OCI-LY3 (cell line): ENCODE results near the gene NCLN.

Experiments used
- H2AFZ ChIP-seq: fragments of 200-600, 300-600 bp; shearing (Covaris generic); 2 replicates; pipeline ENCODE4 v1.6.0; 2014; ENCODE audit warnings: antibody characterized with exemption, low read depth, low read length
- H3K27ac ChIP-seq: fragments of 200-600, 300-600 bp; sonication (generic); 2 replicates; pipeline ENCODE4 v1.5.1; 2014; ENCODE audit warnings: mild to moderate bottlenecking, low read length, moderate library complexity, mixed read lengths
- H3K27me3 ChIP-seq: fragments of 200-600, 300-600 bp; sonication (generic); 2 replicates; pipeline ENCODE4 v1.6.1; 2014; ENCODE audit warnings: low read depth, low read length, mixed read lengths
- H3K36me3 ChIP-seq: fragments of 200-600, 300-600 bp; sonication (generic); replicated peaks from 2 replicates; pipeline ENCODE3; 2014; ENCODE audit warnings: low read depth, low read length, mixed read lengths
- H3K4me1 ChIP-seq: fragments of 300-600, 200-600 bp; sonication (generic); 2 replicates; pipeline ENCODE4 v1.6.1; 2014; ENCODE audit warnings: low read length, mixed read lengths
- H3K4me2 ChIP-seq: fragments of 200-600, 300-600 bp; sonication (generic); 2 replicates; pipeline ENCODE4 v1.6.1; 2014; ENCODE audit warnings: low read length, mixed read lengths
- H3K4me3 ChIP-seq: fragments of 300-600, 200-600 bp; sonication (generic); 2 replicates; pipeline ENCODE4 v1.5.1; 2014; ENCODE audit warnings: antibody characterized with exemption, mild to moderate bottlenecking, low read length, moderate library complexity
- H3K79me2 ChIP-seq: fragments of 300-600, 200-600 bp; shearing (Covaris generic); 2 replicates; pipeline ENCODE4 v1.6.1; 2014; ENCODE audit warnings: mild to moderate bottlenecking, low read length, mixed read lengths
- H3K9ac ChIP-seq: fragments of 300-600, 200-600 bp; shearing (Covaris generic); 2 replicates; pipeline ENCODE4 v1.6.0; 2014; ENCODE audit warnings: mild to moderate bottlenecking, low read length, moderate library complexity
- H3K9me3 ChIP-seq: fragments of 200-600, 300-600 bp; shearing (Covaris generic); 2 replicates; pipeline ENCODE4 v1.6.1; 2014; ENCODE audit warnings: low read length, mixed read lengths; ENCODE audit not compliant: insufficient read depth
- H4K20me1 ChIP-seq: fragments of 200-600, 300-600 bp; sonication (generic); 2 replicates; pipeline ENCODE4 v1.6.1; 2016; ENCODE audit warnings: low read length, mixed read lengths; ENCODE audit not compliant: insufficient read depth
- CTCF ChIP-seq: fragments of 200-600, 300-600 bp; sonication (generic); IDR thresholded peaks from 2 replicates; pipeline ENCODE4 v1.5.1; 2014; ENCODE audit warnings: antibody characterized with exemption, low read length, low read depth
- EZH2phosphoT487 ChIP-seq: fragments of 200-600 bp; shearing (Covaris generic); IDR thresholded peaks from 2 replicates; pipeline ENCODE4 v1.6.1; 2018; ENCODE audit warnings: antibody characterized with exemption, mixed run types, low read depth

NCLN gene

DNA sequence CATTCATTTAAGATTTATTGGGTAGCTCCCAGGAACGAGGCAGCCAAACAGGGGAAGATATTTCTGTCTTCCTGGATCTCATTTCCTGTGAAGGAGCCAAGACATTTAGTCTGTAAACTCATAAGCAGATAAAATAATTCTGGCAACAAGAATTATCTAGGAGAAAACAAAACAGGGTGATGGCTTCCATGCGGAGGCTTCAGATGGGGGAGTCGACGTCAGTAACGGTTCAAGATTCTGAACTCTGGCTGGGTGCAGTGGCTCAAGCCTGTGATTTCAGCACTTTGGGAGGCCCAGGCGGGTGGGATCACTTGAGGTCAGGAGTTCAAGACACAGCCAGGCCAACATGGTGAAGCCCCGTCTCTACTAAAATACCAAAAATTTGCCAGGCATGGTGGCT lies 48.6 kb upstream of the NCLN start:
- Histone ChIP-seq H3K9me3 (no peaks in the 10 kb centered on the region), H3K4me2 (peak overlapping the region; percentile 73), H3K9ac (peak overlapping the region; percentile 70; the same call in 1 of the 2 replicates), H4K20me1 (no peaks in the 10 kb centered on the region), H3K4me1 (peaks cover 56% of the 10 kb centered on the region), H3K36me3 (no peaks in the 10 kb centered on the region), H3K4me3 (peak overlapping the region; percentile 83), H3K27me3 (no peaks in the 10 kb centered on the region), H2AFZ (no peak overlapping the region), H3K79me2 (peaks cover 10% of the 10 kb centered on the region; the same call in 1 of the 2 replicates), H3K27ac (no peak overlapping the region)
- TF ChIP-seq CTCF, result no peak
- no peak for TF ChIP-seq EZH2phosphoT487

GRCh38 chr19:3138268-3138667 lies 47.5 kb upstream of the NCLN start:
- Histone ChIP-seq H3K27me3 (no peaks in the 10 kb centered on the region), H3K27ac (no peak overlapping the region), H3K79me2 (peaks cover 10% of the 10 kb centered on the region; the same call in 1 of the 2 replicates), H3K4me1 (peaks cover 50% of the 10 kb centered on the region), H3K4me3 (no peak overlapping the region), H3K4me2 (no peak overlapping the region), H3K9me3 (no peaks in the 10 kb centered on the region), H3K9ac (no peak overlapping the region), H2AFZ (no peak overlapping the region), H4K20me1 (no peaks in the 10 kb centered on the region), H3K36me3 (no peaks in the 10 kb centered on the region)
- TF ChIP-seq EZH2phosphoT487 (no peak), CTCF (no peak)

- Histone ChIP-seq H3K4me2 (peak overlapping the region; percentile 71), H3K79me2 (peaks cover 10% of the 10 kb centered on the region; the same call in 1 of the 2 replicates), H2AFZ (no peak overlapping the region), H4K20me1 (no peaks in the 10 kb centered on the region), H3K27me3 (no peaks in the 10 kb centered on the region), H3K36me3 (no peaks in the 10 kb centered on the region), H3K4me1 (peaks cover 34% of the 10 kb centered on the region), H3K4me3 (no peak overlapping the region), H3K9ac (no peak overlapping the region), H3K9me3 (no peaks in the 10 kb centered on the region), H3K27ac (no peak overlapping the region)
- no peak for TF ChIP-seq EZH2phosphoT487
- TF ChIP-seq CTCF, result no peak
These were observed 45.1 kb upstream of the NCLN start for GRCh38 chr19:3140667-3141038.

- Histone ChIP-seq H3K79me2 (no peaks in the 10 kb centered on the region), H3K9ac (peak overlapping the region; percentile 48; the same call in 1 of the 2 replicates), H3K36me3 (peaks cover 5% of the 10 kb centered on the region), H3K4me1 (peaks cover 46% of the 10 kb centered on the region), H2AFZ (peak overlapping the region; percentile 40; the same call in 1 of the 2 replicates), H3K4me2 (peak overlapping the region; percentile 71), H3K27ac (peak overlapping the region; percentile 60), H3K4me3 (peak overlapping the region; percentile 43; the same call in 1 of the 2 replicates), H3K9me3 (no peaks in the 10 kb centered on the region), H4K20me1 (no peaks in the 10 kb centered on the region), H3K27me3 (no peaks in the 10 kb centered on the region)
- no peak for TF ChIP-seq EZH2phosphoT487
These were observed 43.4 kb upstream of the NCLN start for GRCh38 chr19:3142292-3142670.
